ENCODE results near the gene HOXA11.

- TF ChIP-seq CTCF (IDR thresholded peaks at IDR 0.05; ENCODE audit: low read depth, low read length, poor library complexity, severe bottlenecking): no peak
- TF ChIP-seq EZH2phosphoT487 (IDR thresholded peaks at IDR 0.05; ENCODE audit: borderline replicate concordance, low read length): 0 out of 2 replicates have a peak, but pooled peaks have one; percentile 6
These were observed 18.4 kb upstream of the HOXA11 start for GRCh38 chr7:27203365-27203953.

Data from DOHH2 (cell line).